CD4-positive, alpha-beta T cell treated with Interferon gamma for 1 hour (primary cell): ENCODE data around the gene KIF26B.
"Not testable (repeated sequence)": the region's sequence is repeated elsewhere in the genome, so short reads cannot be mapped to it uniquely, and the experiment has no call there.

Source experiments
- DNase-seq: peaks from one replicate; pipeline ENCODE4 v3.0.0-alpha.2; 2020

KIF26B gene

DNA sequence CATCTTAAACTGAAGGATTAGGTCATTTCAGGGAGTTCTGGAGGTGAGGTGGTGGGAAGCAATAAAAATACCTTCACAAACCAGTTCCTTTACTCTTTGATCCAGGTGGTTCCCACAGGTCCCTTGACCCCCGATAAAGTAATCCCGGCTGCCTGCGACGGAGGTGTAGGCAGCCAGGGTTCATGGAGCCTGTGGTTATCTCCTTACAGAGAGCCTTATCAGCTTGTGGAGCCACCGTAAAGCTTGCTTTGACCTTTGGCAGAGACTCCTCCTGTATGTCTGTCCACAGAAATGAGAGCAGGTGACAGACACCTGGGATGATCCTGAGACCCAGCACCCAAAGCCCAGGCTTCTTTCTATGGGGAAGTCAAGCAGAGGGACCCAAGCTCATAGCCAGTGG lies 243.4 kb downstream of the KIF26B start:
- DNase-seq = no peak

DNA sequence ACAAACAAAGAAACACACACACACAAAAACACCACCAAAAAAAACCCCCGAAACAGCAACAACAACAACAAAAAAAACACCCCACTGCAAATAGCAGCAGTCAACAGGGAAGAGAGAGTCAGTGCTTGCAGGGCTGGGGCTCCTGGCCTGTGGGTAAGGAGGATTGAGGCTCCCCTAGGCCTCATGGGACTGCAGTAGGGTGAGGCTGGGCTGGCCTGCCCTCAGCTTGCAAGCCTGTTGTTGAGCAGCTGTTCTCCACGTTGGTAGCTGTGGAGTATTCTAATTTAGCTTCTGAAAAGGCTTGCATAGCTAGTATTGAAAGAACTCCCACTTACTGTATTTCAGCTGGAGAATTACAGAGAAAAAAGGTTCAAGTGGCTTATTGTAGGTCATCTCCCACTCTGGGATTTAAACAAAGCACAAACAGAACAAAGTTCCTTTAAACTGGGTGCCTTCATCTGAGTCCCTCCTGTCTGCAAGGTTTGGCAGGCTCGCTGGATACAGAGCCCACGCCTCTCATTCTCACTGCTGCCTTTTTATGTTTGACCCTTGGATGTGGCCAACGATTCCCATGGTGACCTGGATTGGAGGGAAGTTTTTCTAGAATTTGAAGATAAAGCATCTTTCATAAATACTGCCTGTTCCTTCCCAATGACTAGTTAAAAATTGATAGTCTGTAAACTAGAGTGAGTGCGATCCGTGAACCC lies 247.2 kb downstream of the KIF26B start:
- DNase-seq = no peak

DNA sequence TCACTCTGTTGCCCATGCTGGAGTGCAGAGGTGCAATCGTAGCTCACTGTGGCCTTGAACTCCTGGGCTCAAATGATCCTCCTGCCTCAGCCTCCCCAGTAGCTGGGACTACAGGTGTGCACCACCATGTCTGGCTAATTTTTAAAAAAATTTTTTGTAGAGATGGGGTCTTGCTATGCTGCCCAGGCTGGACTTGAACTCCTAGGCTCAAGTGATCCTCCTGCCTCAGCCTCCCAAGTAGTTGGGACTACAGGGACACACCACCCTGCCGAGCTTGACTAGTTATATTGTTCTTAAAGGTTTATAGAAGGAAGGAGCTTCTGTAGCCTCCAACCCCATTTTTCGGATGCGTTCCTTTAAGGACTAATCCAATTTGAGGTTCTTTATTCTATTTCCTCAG lies 248.2 kb downstream of the KIF26B start:
- DNase-seq = not testable (repeated sequence)

DNA sequence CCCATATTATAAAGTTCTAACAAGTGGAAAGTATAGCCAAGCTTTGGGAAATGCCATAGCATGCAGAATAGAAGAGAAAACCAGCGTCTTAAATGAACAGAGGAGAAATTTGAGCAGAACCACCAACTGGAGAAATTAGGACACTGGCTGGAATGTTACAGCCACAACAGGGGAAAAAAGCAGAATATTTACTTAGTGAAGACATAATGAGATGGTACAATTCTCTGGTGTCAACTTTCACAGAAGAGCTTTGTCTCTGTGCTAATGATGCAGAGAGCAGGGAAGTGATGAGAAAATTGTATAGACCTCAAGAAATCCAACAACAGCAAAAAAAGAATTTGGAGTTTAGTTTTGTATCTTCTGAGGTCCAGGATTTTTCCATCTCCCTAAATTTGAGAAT lies 249.7 kb downstream of the KIF26B start:
- no peak for DNase-seq

DNA sequence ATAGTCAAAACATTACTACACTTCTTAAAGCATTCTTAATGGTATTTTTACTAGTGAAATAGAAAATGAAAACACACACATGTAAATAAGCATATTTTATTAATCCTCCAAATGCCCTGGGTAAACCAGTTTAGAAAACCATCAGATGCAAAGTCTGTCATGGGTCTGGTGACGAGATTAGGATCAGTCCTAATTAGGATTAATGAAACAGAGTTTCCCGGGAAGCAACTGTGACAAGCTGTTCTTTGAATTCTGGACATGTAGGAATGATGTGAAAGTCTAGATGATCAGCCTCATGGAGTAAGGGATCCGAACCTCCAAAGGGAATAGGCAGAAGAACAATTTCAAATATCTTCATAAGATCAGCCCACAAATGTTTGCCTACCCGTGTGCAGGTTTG lies 250.2 kb downstream of the KIF26B start:
- DNase-seq = no peak

DNA sequence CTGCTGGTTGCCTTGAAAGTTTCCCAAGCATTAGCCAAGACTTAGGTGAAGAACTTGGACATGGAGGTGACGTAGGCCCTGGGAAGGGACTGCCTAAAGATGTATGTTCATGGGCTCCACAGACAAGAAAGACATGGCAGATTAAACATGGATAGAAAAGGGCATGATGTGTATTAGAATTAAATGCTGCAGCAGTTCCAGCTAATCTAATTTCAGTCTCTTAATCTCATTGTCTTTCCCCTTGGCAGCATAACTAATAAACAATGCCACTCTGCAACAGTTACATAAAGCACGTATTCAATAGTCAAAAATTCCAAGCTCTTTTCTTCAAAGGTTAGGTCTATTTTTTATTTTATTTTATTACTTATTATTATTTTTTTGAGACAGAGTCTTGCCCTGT lies 251.6 kb downstream of the KIF26B start:
- no peak for DNase-seq

DNA sequence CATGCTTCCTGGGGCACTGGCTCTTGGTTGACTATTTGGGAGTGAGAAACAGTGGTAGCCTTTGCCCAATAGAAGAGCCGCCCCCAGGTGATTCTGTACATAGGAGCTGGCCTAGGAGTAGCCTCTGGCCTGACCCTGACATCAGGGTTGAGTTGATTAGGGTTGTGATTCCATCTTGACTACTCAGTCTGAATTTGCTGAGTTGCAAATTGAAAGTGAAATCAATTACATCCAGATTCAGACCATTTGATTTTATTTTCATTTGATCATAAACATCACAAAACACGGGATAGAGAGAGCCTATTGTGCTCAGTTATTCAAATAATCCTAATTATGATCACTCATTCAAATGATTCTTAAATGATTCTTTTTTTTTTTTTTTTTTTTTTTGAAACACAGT lies 253.2 kb downstream of the KIF26B start:
- DNase-seq = no peak

DNA sequence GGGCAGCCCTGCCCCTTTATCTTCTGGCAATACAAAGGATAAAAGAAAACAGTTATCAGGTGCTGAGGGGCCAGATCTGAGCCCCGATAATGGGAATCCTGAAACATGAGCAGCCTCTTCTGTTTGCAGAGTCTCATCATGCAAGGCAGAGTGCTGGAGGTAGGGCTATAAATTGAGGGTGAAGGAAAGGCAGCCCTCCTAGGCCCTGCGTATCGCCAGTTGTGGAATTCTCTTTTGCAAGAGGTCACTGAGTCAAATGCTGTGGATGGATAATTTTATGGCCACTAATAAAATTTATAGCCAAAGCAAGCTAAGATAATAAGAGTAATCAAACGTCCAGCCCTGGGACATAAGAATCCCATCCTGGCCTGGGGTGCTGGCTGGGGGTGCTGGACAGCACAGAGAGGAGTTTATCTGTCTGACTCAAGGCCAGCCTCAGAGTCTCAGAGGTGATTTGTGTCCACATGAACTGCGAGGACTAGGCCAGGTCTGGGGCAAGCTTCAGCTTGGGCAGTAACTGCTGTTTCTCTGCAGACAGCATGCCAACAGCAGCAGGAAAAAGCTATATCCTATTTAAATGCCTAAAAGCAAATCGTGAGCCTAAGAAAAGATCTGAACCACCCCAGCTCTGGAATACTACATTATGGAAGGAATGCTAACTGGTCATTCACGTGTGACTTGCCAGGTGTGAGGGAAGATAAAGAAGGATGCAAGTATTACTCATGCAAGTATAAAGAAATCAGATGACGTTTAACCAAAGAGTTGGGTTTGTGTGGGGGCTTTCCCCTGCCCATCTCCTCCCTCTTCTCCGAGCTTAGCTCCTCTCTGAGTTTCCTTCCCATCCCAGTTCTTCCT lies 254.8 kb downstream of the KIF26B start:
- no peak for DNase-seq

DNA sequence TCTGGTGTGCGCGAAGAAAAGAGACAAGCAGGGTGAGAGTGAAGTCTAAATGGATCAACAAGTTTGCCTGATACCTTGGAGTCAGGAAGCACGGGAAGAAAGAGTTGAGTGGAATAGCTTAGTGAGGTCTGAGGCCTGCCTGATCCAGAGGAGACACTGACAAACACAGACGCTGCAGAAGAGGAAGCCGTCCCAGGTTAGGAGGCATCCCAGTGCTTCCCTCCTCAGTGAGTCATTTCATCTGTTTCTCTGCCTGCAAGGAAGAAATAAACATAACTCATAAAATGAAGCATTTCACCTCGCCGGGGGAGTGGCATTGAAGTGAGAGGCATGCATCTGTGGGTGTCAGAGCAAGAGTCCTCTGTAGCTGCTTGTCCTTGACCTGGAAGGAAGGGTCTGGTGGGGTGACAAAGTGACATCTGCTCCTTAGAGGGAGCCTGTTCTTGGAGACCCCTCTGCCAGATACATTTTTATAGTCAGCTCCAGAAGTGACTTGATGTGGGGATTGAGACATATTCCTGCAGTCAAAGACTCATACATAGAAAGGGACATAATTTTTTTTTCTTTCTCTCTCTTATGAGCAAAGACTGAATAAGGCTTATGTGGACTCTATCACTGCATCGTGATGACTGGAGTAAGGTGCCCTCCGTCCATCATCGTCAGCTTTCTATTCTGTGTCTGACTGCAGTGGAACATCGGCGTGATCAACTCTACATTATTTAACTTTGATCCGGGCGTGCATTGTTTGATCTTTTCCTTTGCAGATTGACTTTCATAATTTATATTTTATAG lies 256.7 kb downstream of the KIF26B start:
- no peak for DNase-seq

DNA sequence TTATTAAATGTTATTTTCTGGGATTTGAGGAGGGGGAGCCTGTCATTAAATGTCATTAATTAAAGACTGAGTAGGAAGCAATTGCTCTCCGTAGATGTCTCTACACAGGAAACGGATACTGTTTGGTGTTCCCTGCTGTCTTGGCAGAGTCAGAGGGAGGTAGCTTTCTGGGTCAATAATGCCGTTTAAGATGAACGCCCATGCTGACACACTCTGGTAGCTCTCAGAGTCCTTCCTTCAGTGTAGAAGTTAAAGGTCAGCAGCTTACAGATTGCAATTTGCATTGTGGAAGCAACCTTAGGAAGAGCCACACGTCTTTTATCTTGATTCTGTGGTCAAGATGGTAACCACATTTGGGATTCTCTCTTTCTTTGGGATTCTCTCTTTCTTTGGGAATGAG lies 257.5 kb downstream of the KIF26B start:
- DNase-seq = no peak

DNA sequence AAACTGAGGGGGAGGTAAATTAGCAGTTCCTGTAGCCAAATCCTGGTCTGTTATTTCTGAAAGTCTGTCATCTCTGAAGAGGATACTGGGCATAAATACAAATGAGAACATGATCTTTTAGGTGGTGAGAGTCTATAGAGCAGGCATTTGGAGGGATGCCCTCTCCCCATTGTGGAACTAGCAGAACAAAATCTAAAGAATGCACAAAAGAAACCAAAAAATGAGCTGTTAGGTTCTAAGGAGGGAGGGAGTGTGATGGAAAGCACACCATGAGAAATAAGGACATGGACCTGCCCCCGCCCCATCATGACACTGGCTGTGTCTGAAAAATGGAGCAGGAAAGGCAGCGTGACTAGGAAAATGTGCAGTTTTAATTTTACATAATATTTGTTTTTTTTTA lies 262.0 kb downstream of the KIF26B start:
- DNase-seq = no peak

DNA sequence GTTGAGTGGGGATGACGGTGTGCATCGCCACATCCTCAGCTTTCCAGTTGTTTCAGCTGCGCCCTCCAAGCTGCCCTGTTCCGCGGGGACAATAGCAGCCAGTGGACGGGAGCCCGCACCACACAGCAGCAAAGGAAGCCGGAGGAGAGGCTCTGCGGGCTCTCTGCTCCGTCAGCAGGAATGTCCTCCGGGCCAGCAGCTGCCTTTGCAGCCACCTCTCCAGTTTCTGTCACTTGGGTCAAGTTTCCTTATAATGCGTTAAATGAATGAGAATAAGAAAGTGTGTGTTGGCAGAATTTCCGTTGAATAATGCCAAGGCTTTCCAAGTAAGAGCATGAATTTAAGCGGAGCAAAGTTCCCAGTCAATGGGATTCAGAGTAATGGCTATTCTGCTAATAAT lies 263.3 kb downstream of the KIF26B start:
- no peak for DNase-seq

DNA sequence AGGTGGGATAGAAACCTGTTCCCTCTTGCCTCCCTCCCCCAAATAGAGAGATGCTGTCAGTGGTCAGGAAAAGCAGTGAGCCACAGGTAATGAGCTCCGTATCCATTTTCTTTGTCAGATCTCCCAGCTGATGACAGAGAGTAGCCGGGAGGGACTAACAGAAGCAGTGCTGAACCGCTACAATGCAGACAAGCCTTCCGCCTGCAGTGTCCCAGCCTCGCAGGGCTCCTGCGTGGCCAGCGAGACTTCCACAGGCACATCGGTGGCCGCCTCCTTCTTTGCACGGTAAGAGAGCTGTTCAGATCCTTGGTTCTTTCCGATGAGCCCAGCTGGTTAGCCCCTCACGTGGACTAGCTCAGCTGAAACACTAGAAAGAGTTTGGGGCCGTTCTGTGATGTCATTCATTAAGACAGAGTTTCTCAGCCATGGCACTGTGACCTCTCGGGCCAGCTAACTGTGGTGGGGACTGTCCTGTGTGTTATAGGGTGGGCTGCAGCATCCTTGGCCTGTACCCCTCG lies 264.7 kb downstream of the KIF26B start:
- DNase-seq = no peak

DNA sequence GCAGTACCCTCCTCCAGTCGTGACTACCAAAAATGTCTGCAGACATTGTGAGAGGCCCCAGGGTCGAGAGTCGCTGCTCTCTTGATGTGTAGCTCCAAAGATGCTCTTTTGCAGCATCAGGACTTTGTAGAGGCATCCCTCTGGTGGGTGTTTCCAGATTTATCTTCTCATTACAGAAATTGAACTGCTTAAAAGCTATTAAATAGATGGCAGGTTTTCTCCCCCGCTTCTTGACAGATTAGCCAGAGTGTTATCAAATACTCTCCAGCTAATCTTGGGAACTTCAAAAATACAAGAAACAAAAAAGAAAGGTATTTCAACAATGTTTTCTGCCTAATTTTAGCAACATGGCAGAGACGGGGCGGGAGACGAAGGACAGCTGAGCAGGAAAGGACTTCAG lies 265.2 kb downstream of the KIF26B start:
- no peak for DNase-seq

DNA sequence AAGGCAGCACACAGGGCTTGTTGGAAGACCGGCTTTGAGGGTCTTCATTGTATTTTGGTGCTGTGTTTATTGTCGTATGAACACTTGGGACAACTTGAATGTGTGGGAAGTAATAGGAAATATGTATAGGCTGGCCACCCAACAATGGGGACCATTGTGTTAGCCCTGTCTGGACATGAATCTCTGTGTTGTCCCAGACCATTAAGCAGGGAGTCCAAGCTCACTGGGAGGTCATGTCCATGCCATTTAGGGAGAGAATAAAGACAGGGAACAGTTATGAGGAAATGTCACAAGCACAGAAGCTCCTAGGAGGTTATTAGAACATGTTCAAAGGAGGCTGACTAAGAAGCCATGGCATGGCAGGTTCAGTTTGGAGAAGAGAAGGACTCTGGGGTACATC lies 266.1 kb downstream of the KIF26B start:
- no peak for DNase-seq

DNA sequence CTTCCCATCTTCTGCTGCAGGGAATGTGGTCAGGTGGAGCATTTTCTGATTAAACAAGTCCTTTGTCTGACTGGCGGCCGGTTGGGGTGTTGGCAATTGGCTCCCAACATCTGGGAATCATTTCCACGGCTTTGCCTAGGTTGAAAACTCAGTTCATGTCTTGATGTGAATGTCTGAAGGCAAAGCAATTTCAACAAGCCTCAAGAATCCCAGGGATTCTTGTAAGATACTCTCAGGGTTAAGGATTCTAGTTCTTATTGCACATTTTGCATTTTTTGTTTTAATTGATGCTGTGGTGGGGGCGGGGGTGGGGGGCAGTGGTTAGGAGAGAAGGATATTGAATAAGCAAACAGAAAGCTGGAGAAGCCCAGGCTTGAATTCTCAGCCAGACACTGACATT lies 273.9 kb downstream of the KIF26B start:
- no peak for DNase-seq

DNA sequence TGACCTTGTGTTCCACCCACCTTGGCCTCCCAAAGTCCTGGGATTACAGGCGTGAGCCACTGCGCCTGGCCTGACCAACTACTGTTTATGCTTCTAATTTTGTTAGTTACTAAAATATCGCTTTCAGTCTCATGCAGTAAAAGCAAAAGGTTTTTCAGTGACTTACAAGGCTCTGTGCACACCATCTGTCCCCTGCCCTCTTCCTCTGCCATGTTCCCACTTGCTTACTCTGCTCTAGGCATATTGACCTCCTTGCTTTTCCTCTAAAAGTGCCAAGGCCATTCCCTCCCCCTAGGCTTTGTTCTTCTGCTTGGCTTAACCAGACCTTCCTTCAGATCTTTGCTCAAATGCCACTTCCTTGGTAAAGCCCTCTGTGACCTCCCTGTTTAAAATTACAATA lies 276.9 kb downstream of the KIF26B start:
- DNase-seq = no peak

DNA sequence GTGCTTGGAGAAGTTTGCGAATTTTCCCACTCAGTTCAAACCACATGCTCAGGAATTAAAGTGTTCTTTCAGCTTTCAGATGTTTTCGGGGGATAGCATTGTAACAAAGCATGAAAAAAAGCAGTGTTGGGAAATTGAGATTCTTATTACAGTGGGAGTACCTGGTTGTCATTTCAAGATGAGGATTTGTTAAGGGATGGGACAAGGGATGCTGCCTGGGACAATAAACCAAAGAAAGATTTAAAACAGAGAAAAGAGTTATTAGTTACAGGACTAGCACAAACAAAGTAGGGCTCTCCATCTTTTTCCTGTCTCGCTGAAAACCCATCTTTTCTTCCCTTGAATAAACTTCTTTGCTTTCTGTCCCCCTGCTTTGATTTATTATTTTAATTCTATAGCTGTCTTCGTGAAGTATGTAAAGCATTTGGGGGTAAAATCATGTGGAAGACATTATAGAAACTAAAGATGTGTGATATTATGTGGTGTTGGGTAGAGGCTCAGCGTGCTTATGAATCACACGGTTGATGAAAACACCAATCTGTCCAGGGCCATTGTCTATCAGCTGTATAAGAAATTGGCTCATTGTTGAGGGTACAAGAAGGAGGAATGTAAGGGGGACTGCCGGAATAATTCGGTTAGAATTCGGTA lies 277.6 kb downstream of the KIF26B start:
- DNase-seq = no peak

DNA sequence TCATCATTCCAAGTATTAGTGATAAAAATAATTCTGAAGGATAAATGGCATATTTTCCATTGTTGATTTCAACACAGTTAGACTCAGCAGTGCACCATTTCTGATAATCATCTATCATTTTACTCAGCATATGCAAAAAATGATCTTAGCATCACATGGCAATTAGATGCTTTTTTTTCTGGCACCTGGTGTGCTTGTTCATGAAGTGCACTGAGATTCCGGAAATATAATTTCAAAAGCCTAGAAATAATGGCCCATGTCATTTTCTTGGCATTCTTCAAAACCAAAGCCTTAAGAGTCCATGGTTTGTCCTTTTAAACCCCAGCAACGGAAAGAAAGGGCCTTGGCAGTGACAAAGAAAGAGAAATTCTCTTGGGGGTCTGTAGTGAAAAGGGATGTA lies 278.8 kb downstream of the KIF26B start:
- no peak for DNase-seq

DNA sequence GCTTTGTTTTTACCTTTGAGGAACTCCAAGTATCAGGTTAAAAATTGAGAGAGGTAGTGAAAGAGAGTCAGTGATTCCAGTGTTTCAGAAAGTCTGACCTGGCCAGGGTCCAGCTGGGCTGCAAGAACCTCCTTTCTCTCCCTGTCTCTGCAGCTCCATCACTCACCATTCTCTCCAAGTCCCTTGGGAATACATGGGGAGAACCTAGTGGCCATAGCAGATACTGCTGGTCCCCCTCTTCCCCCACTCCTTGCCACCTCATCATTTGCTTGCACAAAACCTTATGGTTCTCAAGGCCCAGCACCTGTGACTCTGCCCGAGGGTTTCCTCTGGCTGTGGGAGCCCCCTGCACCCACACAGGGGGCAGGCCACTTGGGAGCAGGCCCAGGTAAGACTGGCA lies 279.5 kb downstream of the KIF26B start:
- no peak for DNase-seq

DNA sequence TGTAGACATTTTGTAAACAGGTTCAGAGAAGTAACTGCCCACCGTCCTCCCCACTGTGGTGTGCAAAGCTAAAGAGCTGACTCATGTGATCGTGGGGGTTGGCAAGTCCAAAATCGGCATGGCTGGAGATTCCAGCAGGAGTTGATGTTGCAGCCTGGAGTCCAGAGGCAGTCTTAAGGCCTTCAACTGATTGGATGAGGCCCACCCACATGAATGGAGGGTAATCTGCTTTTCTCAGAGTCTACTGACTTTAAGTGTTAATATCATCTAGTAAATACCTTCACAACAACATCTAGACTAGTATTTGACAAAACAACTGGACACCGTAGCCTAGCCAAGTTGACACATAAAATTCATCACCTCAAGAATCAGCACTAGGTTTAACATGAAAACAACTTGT lies 281.6 kb downstream of the KIF26B start:
- DNase-seq = no peak

DNA sequence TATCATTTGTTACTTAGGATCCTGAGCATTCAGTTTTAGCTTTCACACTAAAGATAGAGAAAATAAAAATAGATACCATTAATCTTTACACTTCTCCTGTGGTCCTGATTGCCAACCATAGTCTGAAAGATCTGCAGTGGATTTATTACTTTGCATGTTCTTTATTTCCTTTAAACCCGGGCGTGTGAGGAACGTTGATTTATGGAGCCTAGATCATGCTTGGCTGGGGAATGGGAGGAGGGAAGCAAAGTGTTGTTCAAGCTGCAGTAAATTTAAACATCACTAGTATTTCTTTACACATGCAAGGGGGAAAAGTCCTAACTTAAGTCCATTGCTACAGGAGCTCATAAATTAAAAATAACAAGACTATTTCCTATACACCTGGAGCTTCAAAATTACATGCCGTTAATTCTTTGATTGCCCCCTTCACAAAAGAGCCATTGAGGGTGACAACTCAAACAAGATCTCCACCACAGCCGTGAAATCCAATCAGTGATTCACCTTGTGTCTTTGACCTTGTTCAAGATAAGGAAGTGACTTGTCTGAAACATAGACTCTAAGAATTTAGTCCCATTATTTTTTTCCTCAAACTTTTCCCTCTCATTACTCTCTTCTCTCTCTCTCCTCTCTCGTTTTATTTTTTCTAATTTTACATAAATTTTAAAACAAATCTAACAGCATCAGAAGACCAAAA lies 282.7 kb downstream of the KIF26B start:
- no peak for DNase-seq
